ENCODE measurements around the gene RPL18A. TPM values are rescaled to one million over a fixed set of nuclear protein-coding genes. Genes with fewer than 3 reads are reported as not detected.

The RPL18A gene
- polyA plus RNA-seq (2012; ENCODE audit: insufficient read depth, insufficient read length): 2,337 TPM

- H3K4me3 ChIP-seq (ENCODE audit: low read length): peak within 1 kb of the TSS; percentile 100
- DNase-seq (ENCODE audit: low read depth, low spot score): peak; percentile 100
Measured at GRCh38 chr19:17859533-17860330, at the start of gene RPL18A. Gene RPL18A (plus strand): TSS chr19:17859910. CDS start chr19:17859957, 47 bp downstream.

DNA sequence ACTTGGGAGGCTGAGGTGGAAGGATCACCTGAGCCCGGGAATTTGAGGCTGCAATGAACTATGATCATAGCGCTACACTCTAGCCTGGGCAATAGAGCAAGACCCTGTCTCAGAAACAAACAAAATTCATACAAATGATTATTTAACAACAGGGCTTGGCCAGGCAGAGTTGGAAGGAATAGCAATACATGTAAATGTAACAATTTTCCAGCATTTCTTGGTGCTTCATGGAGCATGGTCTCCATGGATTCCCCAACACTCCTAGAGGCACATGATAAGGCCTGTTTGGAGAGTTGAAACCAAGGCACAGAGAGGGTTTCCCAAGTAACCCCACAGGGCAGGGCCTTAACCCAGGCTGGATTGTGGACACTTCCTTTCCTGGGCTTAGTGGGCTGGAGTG is 48.6 kb upstream of the RPL18A start:
- no peak overlapping the region for H3K4me3 ChIP-seq (ENCODE audit: low read length)

GRCh38 chr19:17811681-17812080 is 48.0 kb upstream of the RPL18A start:
- DNase-seq (ENCODE audit: low read depth, low spot score): no peak

More for the DNA sequence above, 48.6 kb upstream of the RPL18A start:
- no peak for DNase-seq (ENCODE audit: low read depth, low spot score)

GRCh38 chr19:17812099-17812498 is 47.6 kb upstream of the RPL18A start:
- no peak overlapping the region for H3K4me3 ChIP-seq (ENCODE audit: low read length)
- no peak for DNase-seq (ENCODE audit: low read depth, low spot score)

More at GRCh38 chr19:17811681-17812080, 48.0 kb upstream of the RPL18A start:
- no peak overlapping the region for H3K4me3 ChIP-seq (ENCODE audit: low read length)

DNA sequence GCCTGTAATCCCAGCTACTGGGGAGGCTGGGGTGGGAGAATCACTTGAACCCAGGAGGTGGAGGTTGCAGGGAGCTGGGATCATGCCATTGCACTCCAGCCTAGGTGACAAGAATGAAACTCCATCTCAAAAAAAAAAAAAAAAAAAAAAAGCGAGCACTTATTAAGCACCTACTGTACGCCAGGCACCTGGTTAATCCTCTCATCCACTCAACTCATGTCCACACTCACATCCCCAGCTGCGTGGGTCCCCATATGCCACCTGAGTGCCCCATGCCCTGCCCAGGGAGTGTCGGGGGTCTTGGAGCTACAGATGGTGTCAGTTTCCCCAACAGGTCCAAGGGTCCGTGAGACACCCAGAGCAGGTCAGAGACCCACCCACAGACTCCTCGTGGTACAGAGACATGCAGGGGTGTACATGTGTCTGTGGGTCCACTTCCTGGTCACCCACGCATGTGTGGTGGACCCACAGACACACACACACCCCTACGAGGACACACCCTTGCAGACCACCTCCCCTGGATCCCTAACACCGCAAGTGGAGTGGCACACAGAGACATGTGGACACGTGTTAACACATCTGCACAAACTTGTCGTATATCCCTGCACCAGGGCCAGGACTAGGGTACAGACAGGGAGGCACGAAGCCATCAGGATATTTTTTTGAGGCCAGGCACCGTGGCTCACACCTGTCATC is 41.9 kb upstream of the RPL18A start:
- DNase-seq (ENCODE audit: low read depth, low spot score): no peak
- H3K4me3 ChIP-seq (ENCODE audit: low read length): no peak overlapping the region

GRCh38 chr19:17821190-17821589 is 38.5 kb upstream of the RPL18A start, which contains the start of gene INSL3:
Gene INSL3 (minus strand): TSS chr19:17821519. CDS start chr19:17821506, 13 bp downstream.
- no peak for DNase-seq (ENCODE audit: low read depth, low spot score)
- H3K4me3 ChIP-seq (ENCODE audit: low read length): no peak within 1 kb of the TSS

GRCh38 chr19:17824339-17824738 is 35.4 kb upstream of the RPL18A start:
- DNase-seq (ENCODE audit: low read depth, low spot score): no peak
- no peak overlapping the region for H3K4me3 ChIP-seq (ENCODE audit: low read length)

DNA sequence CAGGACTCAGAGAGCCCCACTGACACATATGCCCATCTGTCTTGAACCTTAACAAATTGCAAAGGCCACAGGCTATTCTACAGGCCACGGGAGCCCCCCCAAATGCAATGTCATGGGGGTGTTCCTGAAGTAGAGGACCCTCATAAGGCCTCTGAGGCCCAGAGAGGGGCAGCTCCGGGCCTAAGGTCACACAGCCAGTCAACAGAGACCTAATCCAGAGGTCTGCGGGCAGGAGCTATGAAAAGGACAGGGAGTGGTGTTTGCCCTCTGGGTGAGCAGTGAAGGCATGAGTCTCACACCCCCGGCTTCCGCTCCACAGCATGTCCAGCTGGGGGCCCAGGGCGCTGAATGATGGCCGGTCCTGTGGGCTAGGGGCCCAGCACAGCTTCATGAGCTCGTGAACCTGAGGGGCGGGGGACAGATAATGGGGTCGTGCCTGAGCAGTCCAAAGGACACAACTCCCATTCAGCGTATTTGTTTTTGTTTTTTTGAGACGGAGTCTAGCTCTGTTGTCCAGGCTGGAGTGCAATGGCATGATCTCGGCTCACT is 33.1 kb upstream of the RPL18A start:
- no peak overlapping the region for H3K4me3 ChIP-seq (ENCODE audit: low read length)

DNA sequence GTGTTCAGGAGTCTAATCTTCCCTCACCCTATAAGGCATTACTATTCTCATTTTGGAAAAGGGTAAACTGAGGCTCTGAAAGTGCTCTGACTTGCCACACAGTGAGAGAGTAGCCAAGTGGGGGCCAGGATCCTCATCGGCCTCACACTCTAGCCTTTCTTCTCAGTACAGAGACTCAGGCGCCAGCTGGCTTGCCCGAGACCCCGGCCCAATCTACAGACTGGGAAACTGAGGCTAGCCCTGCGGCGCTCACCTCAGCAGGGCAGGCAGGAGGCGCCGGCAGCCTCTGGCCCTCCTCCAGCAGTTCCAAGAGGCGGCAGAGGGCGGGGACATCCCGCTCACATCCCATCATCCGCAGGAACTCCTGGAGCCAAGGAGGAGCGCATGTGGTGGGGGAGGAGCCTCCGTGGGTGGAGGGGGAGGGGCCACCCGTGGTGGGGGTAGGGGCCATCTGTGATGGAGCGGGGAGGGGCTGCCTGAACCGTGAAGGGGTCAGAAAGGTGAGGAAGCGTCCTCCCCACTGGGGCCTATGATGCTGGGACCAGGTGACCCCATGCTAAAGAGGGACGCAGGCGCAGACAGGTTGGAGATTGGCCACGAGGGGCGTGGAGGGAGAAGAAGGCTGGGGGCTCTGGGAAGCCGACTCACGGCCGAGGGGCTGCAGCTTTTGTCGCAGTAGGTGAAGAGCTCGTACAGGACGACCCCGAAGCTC is 29.7 kb upstream of the RPL18A start:
- no peak for DNase-seq (ENCODE audit: low read depth, low spot score)
- H3K4me3 ChIP-seq (ENCODE audit: low read length): no peak overlapping the region

More for the DNA sequence above, 33.1 kb upstream of the RPL18A start:
- DNase-seq (ENCODE audit: low read depth, low spot score): no peak

DNA sequence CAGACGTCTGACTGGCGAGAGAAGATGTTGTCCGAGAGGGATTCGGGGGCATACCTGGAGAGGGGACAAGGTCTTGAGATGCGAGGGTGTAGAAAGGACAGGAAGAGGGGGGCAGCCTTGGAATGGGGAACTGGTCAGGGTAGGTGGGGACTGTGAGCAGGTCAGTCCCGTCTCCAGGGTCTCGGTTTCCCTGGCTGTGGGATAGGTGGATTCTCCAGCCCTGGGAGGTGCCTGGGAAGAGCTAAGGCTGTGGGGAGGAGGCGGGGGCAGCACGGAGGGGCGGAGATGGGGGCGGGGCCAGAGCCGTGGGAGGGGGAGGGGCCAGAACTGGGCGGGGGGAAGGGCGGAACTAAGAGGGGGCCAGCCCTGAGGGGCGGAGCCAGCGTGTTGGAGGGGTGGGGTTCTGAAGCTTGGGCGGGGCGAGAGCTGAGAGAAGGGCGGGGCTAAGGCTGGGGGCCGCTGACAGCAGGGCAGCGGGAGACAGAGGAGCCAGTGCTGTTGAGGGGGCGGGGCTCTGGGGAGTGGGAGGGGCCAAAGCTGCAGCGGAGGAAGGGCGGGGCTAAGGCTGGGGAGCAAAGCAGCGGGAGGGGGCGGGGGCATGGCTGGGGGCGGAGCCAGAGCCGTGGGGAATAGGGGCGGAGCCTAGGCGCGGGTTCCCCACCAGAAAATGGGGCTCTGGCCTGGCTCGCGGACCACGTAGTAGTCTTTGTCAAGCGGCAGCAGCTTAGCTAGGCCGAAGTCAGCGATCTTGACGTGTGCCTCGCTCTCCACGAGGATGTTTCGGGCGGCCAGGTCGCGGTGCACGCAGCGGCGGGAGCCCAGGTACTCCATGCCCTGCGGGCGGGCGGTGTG is 28.9 kb upstream of the RPL18A start:
- no peak overlapping the region for H3K4me3 ChIP-seq (ENCODE audit: low read length)

GRCh38 chr19:17831419-17831888 is 28.3 kb upstream of the RPL18A start:
- H3K4me3 ChIP-seq (ENCODE audit: low read length): no peak overlapping the region

More for the DNA sequence above, 28.9 kb upstream of the RPL18A start:
- no peak for DNase-seq (ENCODE audit: low read depth, low spot score)

GRCh38 chr19:17832443-17833208 is 27.1 kb upstream of the RPL18A start:
- DNase-seq (ENCODE audit: low read depth, low spot score): no peak
- no peak overlapping the region for H3K4me3 ChIP-seq (ENCODE audit: low read length)

More at GRCh38 chr19:17831419-17831888, 28.3 kb upstream of the RPL18A start:
- no peak for DNase-seq (ENCODE audit: low read depth, low spot score)

GRCh38 chr19:17834350-17835181 is 25.1 kb upstream of the RPL18A start:
- H3K4me3 ChIP-seq (ENCODE audit: low read length): no peak overlapping the region
- no peak for DNase-seq (ENCODE audit: low read depth, low spot score)

DNA sequence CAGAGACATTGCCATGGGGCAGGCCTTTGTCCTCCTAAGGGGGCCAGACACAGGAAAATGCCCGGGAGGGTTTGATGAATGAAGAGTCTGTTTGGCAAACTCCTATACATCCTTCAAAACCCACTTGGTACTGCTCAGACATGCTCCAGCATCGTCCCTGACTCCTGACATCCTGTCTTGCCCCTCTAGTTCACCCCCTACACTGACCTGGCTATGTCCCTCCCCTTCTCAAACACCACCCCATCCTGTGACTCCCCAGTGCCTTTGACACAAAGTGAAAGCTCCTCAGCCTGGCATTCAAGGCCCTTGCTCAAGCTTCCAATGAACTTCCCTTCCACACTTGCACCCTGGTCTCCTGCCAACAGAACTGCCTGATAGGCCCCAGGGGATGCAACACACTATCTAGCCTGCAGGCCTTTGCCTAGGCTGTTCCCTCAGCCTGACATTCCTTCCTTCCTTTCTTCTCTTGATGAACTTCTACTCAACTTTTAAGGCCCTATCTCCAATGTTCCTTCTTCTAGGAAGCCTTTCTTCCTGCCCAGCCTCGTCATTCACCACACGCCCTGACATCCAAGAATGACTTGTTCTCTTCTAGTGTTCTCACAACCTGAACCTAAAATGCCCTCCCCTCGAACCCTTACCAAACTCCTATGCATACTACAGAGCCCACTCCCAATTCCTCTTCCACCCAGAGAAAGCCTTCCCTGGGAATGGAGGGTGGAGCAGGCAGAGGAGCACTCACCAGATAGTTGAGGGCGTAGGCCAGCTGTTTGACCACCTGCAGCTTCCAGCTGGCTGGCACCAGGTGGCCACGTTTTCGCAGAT is 24.3 kb upstream of the RPL18A start:
- H3K4me3 ChIP-seq (ENCODE audit: low read length): no peak overlapping the region
- no peak for DNase-seq (ENCODE audit: low read depth, low spot score)

- H3K4me3 ChIP-seq (ENCODE audit: low read length): no peak overlapping the region
- no peak for DNase-seq (ENCODE audit: low read depth, low spot score)
Measured at GRCh38 chr19:17836530-17836929, 23.2 kb upstream of the RPL18A start.

GRCh38 chr19:17837972-17838371 is 21.7 kb upstream of the RPL18A start:
- no peak for DNase-seq (ENCODE audit: low read depth, low spot score)

More at GRCh38 chr19:17837972-17838371, 21.7 kb upstream of the RPL18A start:
- H3K4me3 ChIP-seq (ENCODE audit: low read length): no peak overlapping the region

All from Jurkat, Clone E6-1 (cell line).